Activated T-helper 17 cell treated with anti-CD3 and anti-CD28 coated beads, Interleukin-2, amount 50 U/mL, for 72 hours (primary cell): ENCODE measurements around the gene UNG. TPM values are rescaled to one million over a fixed set of nuclear protein-coding genes. Genes with fewer than 3 reads are reported as not detected.
"Not testable (repeated sequence)": the region's sequence is repeated elsewhere in the genome, so short reads cannot be mapped to it uniquely, and the experiment has no call there.

Experiments used
- ATAC-seq: fragments of 150-1000 bp; cut with Tn5 transposase; replicated peaks from 2 replicates; pipeline ENCODE4 v1.10.0; 2021; ENCODE audit warnings: mild to moderate bottlenecking, moderate library complexity
- H3K27ac Mint-ChIP-seq: one replicate; pipeline ENCODE4 v1.8.0; 2022; ENCODE audit warnings: mixed read lengths
- H3K27me3 Mint-ChIP-seq: one replicate; pipeline ENCODE4 v1.8.0; 2022; ENCODE audit warnings: mixed read lengths
- H3K36me3 Mint-ChIP-seq: one replicate; pipeline ENCODE4 v1.8.0; 2022; ENCODE audit warnings: low read depth, mild to moderate bottlenecking, mixed read lengths
- H3K4me1 Mint-ChIP-seq: one replicate; pipeline ENCODE4 v1.8.0; 2022; ENCODE audit warnings: mixed read lengths
- H3K4me3 Mint-ChIP-seq: one replicate; pipeline ENCODE4 v1.8.0; 2022; ENCODE audit warnings: mild to moderate bottlenecking, mixed read lengths
- H3K9me3 Mint-ChIP-seq: one replicate; pipeline ENCODE4 v1.8.0; 2022; ENCODE audit warnings: mixed read lengths
- total RNA-seq, 2 donors: library from RNA; stranded (reverse); gene quantifications; one replicate each; pipeline ENCODE4 v1.2.3, GENCODE V29; 2022

UNG gene
- total RNA-seq, result 10 to 100 TPM; 48.3 to 85.7 TPM

DNA sequence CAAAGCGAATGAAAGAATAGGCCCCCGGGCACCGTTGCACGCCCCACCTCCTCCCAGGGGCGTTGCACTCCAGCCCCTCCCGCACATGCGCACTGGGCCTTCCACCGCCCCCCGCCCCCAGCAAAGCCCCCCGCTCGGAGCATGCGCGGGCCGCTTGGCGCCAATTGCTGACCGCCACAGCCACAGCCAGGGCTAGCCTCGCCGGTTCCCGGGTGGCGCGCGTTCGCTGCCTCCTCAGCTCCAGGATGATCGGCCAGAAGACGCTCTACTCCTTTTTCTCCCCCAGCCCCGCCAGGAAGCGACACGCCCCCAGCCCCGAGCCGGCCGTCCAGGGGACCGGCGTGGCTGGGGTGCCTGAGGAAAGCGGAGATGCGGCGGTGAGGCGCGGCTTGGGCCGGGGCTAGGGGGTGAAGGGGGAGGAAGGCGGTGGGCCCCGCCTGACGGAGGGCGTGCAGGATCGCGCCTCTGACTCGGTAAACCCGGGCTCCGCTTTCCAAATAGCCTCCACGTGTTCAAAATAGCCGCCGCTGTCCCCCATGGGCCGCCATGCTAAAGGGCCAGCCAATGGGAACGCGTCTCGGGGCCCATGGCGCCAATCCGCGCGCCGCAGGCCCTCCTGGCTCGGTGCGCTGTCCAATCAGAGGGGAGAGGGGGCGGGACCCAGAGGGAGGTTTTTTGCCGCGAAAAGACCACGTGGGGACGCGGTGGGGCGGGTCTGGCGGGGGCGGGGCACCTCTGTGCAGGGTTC, at the start of gene UNG:
TSS of gene UNG (plus strand) at position 163 of the 748 bp plus-strand sequence. CDS start at position 246, 83 bp downstream.
- ATAC-seq, result peak; percentile 94
- Mint-ChIP-seq H3K27ac (peak within 1 kb of the TSS; percentile 83), H3K27me3 (no peaks in the 10 kb centered on the region), H3K9me3 (no peaks in the 10 kb centered on the region), H3K36me3 (peaks cover 44% of the 10 kb centered on the region), H3K4me1 (peaks cover 20% of the 10 kb centered on the region), H3K4me3 (peak within 1 kb of the TSS; percentile 89)

DNA sequence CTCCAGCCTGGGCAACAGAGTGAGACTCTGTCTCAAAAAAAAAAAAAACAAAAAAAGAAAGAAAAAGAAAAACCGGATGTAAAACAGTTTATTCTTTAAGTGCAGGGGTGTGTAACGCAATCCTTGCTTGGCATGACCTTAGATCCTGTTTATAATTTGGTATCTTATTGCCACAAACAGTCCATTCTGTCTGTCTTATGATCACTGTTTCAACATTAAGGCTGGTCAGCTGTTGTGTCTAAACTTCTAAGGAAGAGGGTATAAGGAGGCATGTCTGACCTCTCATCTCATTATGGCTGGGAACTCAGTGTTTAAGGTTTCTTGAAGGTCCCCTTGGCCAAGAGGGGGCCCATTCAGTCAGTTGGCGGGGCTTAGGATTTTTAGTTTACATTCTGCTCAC, 48.7 kb upstream of the UNG start:
- H3K4me1 Mint-ChIP-seq, H3K27me3 Mint-ChIP-seq, H3K36me3 Mint-ChIP-seq, ATAC-seq, H3K4me3 Mint-ChIP-seq, H3K9me3 Mint-ChIP-seq: not testable (repeated sequence)
- H3K27ac Mint-ChIP-seq, result peak overlapping the region; percentile 59

DNA sequence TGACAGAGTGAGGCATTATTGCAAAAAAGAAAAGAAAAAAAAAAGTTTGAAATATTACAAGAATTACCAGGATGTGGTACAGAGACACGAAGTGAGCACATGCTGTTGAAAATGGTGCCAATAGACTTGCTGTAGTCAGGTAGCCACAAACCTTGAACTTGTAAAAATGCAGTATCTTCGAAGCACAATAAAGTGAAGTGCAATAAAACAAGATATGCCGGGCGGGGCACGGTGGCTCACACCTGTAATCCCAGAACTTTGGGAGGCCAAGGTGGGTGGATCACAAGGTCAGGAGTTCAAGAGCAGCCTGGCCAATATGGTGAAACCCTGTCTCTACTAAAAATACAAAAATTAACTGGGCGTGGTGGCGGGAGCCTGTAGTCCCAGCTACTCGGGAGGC, 47.6 kb upstream of the UNG start:
- not testable (repeated sequence) for H3K36me3 Mint-ChIP-seq, H3K27me3 Mint-ChIP-seq, ATAC-seq, H3K27ac Mint-ChIP-seq, H3K9me3 Mint-ChIP-seq, H3K4me1 Mint-ChIP-seq, H3K4me3 Mint-ChIP-seq

DNA sequence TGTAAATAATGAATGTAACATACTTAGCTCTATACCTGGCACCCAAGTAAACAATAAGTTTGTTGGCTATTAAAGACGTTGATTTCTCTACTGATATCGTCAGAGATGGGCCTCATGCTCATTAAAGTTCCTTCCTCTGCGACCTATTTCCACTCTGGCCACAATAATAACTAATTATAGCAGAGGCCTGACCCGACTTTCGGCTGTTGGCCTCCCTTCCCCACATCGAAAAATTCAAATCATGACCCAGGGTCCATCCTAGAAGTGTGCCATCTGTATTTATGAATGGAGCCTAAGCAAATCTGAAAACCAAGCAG, 45.3 kb upstream of the UNG start:
- no peaks in the 10 kb centered on the region for H3K9me3 Mint-ChIP-seq
- H3K36me3 Mint-ChIP-seq, result peaks cover 6% of the 10 kb centered on the region
- peak overlapping the region; percentile 82 for H3K4me3 Mint-ChIP-seq
- H3K4me1 Mint-ChIP-seq, result peaks cover 5% of the 10 kb centered on the region
- no peaks in the 10 kb centered on the region for H3K27me3 Mint-ChIP-seq
- H3K27ac Mint-ChIP-seq, result peak overlapping the region; percentile 83
- ATAC-seq, result no peak

DNA sequence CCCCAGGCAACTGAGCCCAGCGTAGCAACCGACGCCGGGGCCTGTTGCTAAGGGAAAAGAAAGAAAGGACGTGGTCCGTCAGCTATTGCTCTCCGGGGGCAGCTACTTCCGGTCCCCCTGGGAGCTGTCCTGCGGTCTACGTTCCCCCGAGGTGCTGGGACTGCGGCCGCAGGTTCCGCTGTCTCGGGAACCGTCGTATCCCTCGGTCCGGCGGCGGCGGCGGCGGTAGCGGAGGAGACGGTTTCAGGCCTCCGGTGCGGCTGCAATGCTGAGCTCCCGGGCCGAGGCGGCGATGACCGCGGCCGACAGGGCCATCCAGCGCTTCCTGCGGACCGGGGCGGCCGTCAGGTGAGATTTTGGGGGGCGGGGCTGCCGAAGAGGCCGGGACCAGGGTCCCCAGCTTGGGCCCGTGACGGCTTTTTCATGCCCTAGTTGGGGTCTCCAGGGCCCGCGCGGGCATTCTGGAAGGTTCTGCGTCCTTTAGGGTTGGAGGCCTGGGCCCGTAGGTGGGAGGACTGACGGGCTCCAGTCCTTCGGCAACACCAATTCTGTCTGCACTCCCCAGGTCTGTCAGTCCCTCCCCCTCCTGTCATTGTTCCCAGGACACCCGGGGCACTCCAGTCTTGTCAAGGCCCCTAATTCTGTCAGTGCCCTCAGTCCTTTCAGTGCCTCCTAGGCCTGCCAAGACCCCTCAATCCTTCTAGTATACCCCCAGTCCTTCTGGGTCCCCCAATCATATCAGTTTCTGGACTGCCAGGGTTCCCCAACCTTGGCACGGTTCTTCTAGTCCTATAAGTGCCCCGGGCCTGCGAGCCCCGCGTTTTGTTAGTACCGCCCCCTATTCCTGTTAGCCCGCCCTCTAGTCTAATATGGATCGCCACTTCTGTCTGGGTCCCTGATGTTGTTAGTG, 44.7 kb upstream of the UNG start, which contains the start of gene USP30:
TSS of gene USP30 (plus strand) at position 163 of the 910 bp plus-strand sequence. CDS start at position 266, 103 bp downstream.
- ATAC-seq, result peak; percentile 65
- Mint-ChIP-seq H3K9me3 (no peaks in the 10 kb centered on the region), H3K36me3 (peaks cover 12% of the 10 kb centered on the region), H3K27me3 (no peaks in the 10 kb centered on the region), H3K27ac (peak within 1 kb of the TSS; percentile 83), H3K4me3 (peak within 1 kb of the TSS; percentile 82), H3K4me1 (peaks cover 5% of the 10 kb centered on the region)

DNA sequence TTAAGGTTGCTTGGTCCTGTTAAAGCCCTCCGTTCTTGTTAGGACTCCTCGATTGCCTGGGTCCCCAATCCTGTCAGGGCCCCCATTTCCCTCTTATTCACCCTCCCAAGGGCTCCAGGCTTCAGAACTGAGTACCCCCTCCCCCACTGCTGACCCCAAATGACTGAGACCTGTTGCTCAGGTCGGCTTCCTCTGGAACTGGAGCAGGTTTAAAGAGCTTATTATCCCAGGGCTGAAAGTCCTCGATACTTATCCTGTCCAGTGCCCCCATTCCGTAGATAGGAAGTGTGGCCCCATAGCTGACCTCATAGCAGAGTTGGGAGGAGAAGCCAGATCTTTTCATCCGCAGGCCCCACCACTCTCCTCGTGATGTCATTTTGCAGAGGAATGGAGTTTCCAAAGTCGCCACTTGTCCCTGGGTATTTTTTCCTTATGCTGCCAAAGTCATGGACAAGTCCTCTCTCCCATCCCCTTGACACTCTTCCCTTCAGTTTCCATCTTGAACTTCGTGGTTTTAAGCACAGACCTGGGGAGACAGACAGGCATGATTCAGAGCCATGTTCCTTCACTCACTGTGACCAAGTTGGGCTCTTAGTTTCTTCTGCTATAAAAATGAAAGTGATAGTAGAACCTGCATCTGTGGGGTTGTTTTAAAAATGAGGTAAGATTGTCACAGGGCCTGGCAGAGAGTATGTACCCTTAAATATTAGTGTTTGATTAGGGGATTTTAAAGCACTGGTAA, 43.8 kb upstream of the UNG start:
- Mint-ChIP-seq H3K36me3 (peaks cover 21% of the 10 kb centered on the region), H3K4me1 (peaks cover 5% of the 10 kb centered on the region), H3K9me3 (no peaks in the 10 kb centered on the region), H3K27me3 (no peaks in the 10 kb centered on the region), H3K4me3 (peak overlapping the region; percentile 82), H3K27ac (peak overlapping the region; percentile 83)
- ATAC-seq, result peak; percentile 89

DNA sequence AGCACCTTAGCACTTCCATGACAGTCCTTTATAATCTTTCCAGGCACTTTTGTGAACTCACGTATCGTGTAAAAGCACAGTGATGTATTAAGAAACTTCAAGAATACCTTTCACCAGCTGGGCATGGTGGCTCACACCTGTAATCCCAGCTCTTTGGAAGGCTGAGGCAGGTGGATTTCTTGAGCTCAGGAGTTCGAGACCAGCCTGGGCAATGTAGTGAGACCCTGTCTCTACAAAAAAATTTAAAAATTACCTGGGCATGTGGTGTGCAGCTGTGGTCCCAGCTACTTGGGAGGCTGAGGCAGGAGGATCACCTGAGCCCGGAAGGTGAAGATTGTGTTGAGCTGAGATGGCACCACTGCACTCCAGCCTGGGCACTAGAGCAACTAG, 43.3 kb upstream of the UNG start:
- not testable (repeated sequence) for H3K4me1 Mint-ChIP-seq, H3K9me3 Mint-ChIP-seq, H3K27me3 Mint-ChIP-seq
- Mint-ChIP-seq H3K27ac (peak overlapping the region; percentile 83), H3K36me3 (peaks cover 25% of the 10 kb centered on the region), H3K4me3 (peak overlapping the region; percentile 82)
- peak; percentile 8 for ATAC-seq

DNA sequence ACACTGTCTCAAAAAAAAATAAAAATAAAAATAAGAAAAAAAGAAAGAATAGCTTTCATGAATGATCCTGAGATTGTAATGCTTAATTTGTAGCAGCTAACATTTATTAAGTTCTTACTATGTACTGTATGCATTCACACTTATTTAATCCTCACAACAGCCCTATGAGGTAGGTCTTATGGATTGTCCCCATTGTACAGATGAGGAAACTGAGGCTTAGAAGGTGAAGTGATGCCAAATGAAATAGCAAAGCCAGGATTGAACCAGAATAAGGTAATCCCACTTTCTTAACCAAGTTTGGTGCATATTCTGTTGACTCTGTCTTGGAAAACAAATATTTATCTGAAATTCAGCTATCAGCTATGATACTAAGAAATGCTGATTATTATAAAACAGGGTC, 42.9 kb upstream of the UNG start:
- ATAC-seq, result no peak
- Mint-ChIP-seq H3K27ac (peak overlapping the region; percentile 83), H3K9me3 (no peaks in the 10 kb centered on the region), H3K36me3 (peaks cover 26% of the 10 kb centered on the region), H3K4me3 (peak overlapping the region; percentile 82), H3K27me3 (no peaks in the 10 kb centered on the region), H3K4me1 (peaks cover 5% of the 10 kb centered on the region)

DNA sequence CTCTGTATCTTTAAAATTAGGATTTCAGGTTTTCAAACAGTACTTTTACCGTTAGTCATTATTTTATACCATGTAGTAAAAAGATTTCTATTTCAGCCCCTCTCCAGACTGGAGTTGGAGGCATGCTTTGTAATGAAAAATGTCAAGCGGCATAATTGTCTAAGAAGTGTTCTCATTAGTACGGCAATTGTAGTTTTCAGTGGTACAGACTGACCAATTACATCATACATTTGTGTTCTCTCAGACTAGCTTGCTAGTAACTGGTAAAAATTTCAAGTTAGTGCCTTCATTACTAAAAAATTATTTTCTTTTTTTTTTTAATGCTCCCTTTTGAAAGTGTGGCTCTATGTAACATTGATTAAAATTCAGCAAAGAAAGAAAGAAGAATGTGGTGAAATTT, 40.5 kb upstream of the UNG start:
- H3K27me3 Mint-ChIP-seq, result no peaks in the 10 kb centered on the region
- peaks cover 35% of the 10 kb centered on the region for H3K36me3 Mint-ChIP-seq
- H3K27ac Mint-ChIP-seq, result no peak overlapping the region
- no peak for ATAC-seq
- peaks cover 5% of the 10 kb centered on the region for H3K4me1 Mint-ChIP-seq
- no peak overlapping the region for H3K4me3 Mint-ChIP-seq
- H3K9me3 Mint-ChIP-seq, result no peaks in the 10 kb centered on the region

DNA sequence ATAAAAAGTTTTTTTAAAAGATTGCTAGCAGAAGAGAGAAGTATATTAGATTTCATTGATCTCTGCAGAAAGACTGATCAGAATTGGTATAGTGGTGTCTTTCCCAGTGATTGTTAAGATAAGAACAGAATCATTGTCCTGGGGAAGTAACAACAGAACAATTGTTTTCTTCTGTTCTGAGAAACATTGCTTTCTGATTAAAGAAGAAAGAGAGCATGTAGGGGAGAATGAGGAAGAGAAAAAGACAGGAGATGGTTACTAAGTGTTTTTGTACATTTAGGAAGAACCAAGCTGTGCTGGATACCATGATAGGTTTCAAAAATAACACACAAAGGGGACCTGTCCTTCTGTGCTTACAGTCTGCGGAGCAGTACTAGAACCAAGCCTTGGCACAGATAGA, 40.0 kb upstream of the UNG start:
- H3K4me3 Mint-ChIP-seq, result no peak overlapping the region
- peaks cover 6% of the 10 kb centered on the region for H3K4me1 Mint-ChIP-seq
- ATAC-seq, result no peak
- no peaks in the 10 kb centered on the region for H3K27me3 Mint-ChIP-seq
- no peaks in the 10 kb centered on the region for H3K9me3 Mint-ChIP-seq
- peaks cover 30% of the 10 kb centered on the region for H3K36me3 Mint-ChIP-seq
- H3K27ac Mint-ChIP-seq, result no peak overlapping the region

DNA sequence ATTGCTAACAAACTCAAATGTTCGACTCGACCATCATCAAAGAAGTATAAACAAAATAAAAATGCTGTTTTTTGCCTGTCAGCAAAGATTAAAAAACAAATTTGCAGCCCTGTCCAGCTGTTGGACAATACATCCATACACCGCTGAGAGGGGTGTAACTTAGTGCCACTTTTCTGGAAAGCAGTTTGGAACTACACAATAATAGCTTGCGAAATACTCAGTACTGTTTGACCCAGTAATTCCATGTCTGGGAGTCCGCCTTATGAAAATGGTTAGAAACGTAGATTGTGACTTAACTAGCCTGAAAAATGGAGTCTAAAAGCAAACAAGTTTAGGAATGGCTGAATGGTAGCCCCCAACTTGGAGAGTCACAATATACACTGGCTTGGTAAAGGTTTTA, 38.6 kb upstream of the UNG start:
- no peak for ATAC-seq
- peaks cover 9% of the 10 kb centered on the region for H3K4me1 Mint-ChIP-seq
- no peaks in the 10 kb centered on the region for H3K9me3 Mint-ChIP-seq
- H3K27me3 Mint-ChIP-seq, result no peaks in the 10 kb centered on the region
- peaks cover 30% of the 10 kb centered on the region for H3K36me3 Mint-ChIP-seq
- no peak overlapping the region for H3K4me3 Mint-ChIP-seq
- H3K27ac Mint-ChIP-seq, result no peak overlapping the region

DNA sequence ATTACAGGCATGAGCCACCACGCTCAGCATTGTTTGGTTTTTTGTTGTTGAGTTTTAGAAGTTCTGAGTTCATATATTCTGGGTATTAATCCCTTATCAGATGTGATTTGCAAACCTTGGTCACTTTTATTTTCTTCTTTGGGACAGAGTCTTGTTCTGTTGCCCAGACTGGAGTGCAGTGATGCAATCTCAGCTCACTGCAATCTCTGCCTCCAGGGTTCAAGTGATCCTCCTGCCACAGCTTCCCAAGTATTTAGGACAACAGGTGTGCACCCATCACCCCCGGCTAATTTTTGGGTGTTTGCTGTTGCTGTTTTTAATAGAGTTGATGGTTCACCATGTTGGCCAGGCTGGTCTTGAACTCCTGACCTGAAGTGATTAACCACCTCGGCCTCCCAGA, 33.3 kb upstream of the UNG start:
- Mint-ChIP-seq H3K27ac (no peak overlapping the region), H3K9me3 (no peaks in the 10 kb centered on the region), H3K27me3 (no peaks in the 10 kb centered on the region), H3K4me3 (no peak overlapping the region), H3K4me1 (peaks cover 7% of the 10 kb centered on the region), H3K36me3 (peaks cover 30% of the 10 kb centered on the region)
- ATAC-seq, result no peak

DNA sequence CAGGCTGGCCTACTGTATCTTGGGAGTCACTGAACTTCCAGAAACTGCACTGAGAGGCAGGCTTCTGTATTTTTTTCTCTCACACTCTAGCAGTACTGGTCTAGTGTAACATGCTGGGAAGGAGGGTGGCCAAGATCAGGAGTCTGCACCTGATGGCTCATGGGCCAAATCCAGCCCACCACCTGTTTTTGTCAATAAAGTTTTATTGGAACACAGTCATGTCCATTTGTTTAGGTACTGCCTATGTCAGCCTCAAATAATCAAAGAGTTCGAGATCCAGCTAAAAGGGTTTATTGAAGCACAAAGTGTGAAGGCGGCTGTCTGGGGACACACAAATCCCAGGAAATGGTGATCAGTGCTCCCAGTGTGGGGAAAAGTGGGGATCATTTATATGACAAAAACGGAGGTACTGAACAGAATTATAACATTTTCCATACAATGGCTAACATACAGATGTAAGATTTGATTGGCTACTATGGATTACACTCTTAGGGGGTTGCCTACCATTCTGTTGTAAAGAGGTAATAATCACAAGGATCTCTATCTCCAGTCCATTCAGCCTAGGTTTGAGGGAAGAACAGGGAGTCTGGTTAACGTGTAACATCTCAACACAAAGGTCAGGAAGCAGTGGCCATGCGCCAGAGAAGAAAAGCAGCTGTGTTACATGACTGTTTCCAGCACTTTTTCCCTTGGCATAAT, 32.1 kb upstream of the UNG start:
- no peak for ATAC-seq
- H3K4me3 Mint-ChIP-seq, result no peak overlapping the region
- H3K4me1 Mint-ChIP-seq, result peaks cover 7% of the 10 kb centered on the region
- H3K36me3 Mint-ChIP-seq, result peaks cover 33% of the 10 kb centered on the region
- H3K9me3 Mint-ChIP-seq, result no peaks in the 10 kb centered on the region
- H3K27ac Mint-ChIP-seq, result no peak overlapping the region
- H3K27me3 Mint-ChIP-seq, result no peaks in the 10 kb centered on the region

DNA sequence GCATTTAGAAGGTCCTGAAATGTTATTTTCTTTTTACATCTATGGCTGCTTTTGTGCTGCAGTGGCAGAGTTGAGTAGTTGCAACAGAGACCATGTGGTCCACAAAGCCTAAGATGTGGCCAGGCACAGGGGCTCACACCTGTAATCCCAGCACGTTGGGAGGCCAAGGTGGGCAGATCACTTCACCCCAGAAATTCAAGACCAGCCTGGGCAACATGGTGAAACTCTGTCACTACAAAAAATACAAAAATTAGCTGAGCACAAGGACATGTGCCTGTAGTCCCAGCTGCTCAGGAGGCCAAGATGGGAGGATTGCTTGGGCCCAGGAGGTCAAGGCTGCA, 31.6 kb upstream of the UNG start:
- no peak for ATAC-seq
- H3K4me1 Mint-ChIP-seq, result peaks cover 7% of the 10 kb centered on the region
- no peak overlapping the region for H3K4me3 Mint-ChIP-seq
- no peaks in the 10 kb centered on the region for H3K27me3 Mint-ChIP-seq
- H3K36me3 Mint-ChIP-seq, result peaks cover 36% of the 10 kb centered on the region
- no peak overlapping the region for H3K27ac Mint-ChIP-seq
- H3K9me3 Mint-ChIP-seq, result no peaks in the 10 kb centered on the region
